Right lobe of liver (tissue), 6 donors: Measurements from ENCODE around the gene ZGRF1. TPM values are rescaled to one million over a fixed set of nuclear protein-coding genes. Genes with fewer than 3 reads are reported as not detected.
A peak's percentile ranks its signal among the peaks of the same experiment; 100 is the strongest.

Experiments used
- ATAC-seq, 4 donors: fragments of 200-7000 bp; cut with Tn5 transposase; one replicate each; pipeline ENCODE4 v1.9.1; 2020; ENCODE audit warnings: mild to moderate bottlenecking in 4 of 4, moderate library complexity in 4 of 4
- DNase-seq, 3 donors: peaks; one replicate each; pipeline ENCODE4 v3.0.0-alpha.2; 2020
- H3K27ac ChIP-seq, 3 donors: fragments of 200-600 bp; one replicate each; pipeline ENCODE4 v1.8.0; 2022
- H3K27me3 ChIP-seq, 2 donors: fragments of 200-600 bp; one replicate each; pipeline ENCODE4 v1.8.0; 2022
- H3K36me3 ChIP-seq, 4 donors: fragments of 200-600 bp; sonication (generic) in 1 of 4; one replicate each; pipeline versions ENCODE4 v1.5.1 to v1.8.0; 2017 to 2022; ENCODE audit warnings: control low read depth in 1 of 4
- H3K4me1 ChIP-seq, 4 donors: fragments of 200-600 bp; sonication (generic) in 1 of 4; one replicate each; pipeline versions ENCODE4 v1.5.1 to v1.8.0; 2017 to 2022; ENCODE audit warnings: control low read depth in 1 of 4
- H3K4me3 ChIP-seq, 3 donors: fragments of 200-600 bp; one replicate each; pipeline ENCODE4 v1.8.0; 2022
- H3K9me3 ChIP-seq, 4 donors: fragments of 200-600 bp; sonication (generic) in 1 of 4; one replicate each; pipeline versions ENCODE4 v1.5.1 to v1.8.0; 2017 to 2022; ENCODE audit warnings: control low read depth in 1 of 4
- CTCF ChIP-seq, 4 donors: fragments of 200-600 bp in 3 of 4; fragments of 450-650 bp in 1 of 4; IDR thresholded peaks; one replicate each; pipeline versions ENCODE4 v1.5.1 to v1.8.0; 2016 to 2022; ENCODE audit warnings: antibody characterized with exemption in 4 of 4, mild to moderate bottlenecking in 2 of 4
- POLR2A ChIP-seq: fragments of 450-650 bp; IDR thresholded peaks from one replicate; pipeline ENCODE4 v1.6.1; 2017; ENCODE audit warnings: antibody characterized with exemption, mild to moderate bottlenecking
- WGBS: methylation state at CpG from one replicate; pipeline ENCODE4 v1.1.6; 2018; ENCODE audit warnings: low coverage, low lambda C conversion rate; ENCODE audit not compliant: insufficient coverage; ENCODE audit errors: missing lambda C conversion rate; 5-methylcytosine and 5-hydroxymethylcytosine counted together
- intact Hi-C, 2 donors: fragments of 100-400 bp; cut with DNase I; formaldehyde crosslinking; loops; one replicate each; pipeline versions ENCODE4 v1.11.2 to v1.14.1; 2022
- total RNA-seq, 6 experiments: library from RNA; depleted of rRNA in 2 of 6; stranded (reverse); fragments of >200 nt in 2 of 6; fragmentation: NEBNext Ultra II Directional in 3 of 6; extraction: Animal tissue kit (Norgen Biotek cat#: 25700) in 3 of 6; gene quantifications; one replicate each; pipeline versions ENCODE4 v1.1.0 to v1.2.4, GENCODE V29; 2016 to 2023
- donor health status: DM: no; HTN: yes; CAD: no.
- donor health status: DM: no; HTN: no; CAD: no.
- donor health status: DM: no; HTN: no; CAD: no.
- donor health status: DM: no; HTN: yes; CAD: no.
- donor health status: DM: no; HTN: yes; CAD: no.

The ZGRF1 gene
- total RNA-seq, 6 experiments from 2014 or later = 0.71 to 3.7 (median 2.0) TPM

GRCh38 chr4:112521123-112522023, 115.3 kb downstream of the ZGRF1 start:
- Histone ChIP-seq H3K4me3 (no peak overlapping the region), H3K9me3 (no peaks in the 10 kb centered on the region), H3K36me3 (no peaks in the 10 kb centered on the region), H3K27me3 (peaks cover 42 to 49% of the 10 kb centered on the region in 2 donors), H3K27ac (no peak overlapping the region), H3K4me1 (peaks cover 0 to 26% (median 1%) of the 10 kb centered on the region in 4 donors)
- ATAC-seq (peak in 1 of 4 donors; percentile 20), DNase-seq (no peak)
- WGBS = 5% methylated on average over 28 of the region's 30 CpGs
- TF ChIP-seq CTCF (IDR thresholded peaks at IDR 0.05) = no peak
- no peak for TF ChIP-seq POLR2A
- intact Hi-C loops = loop anchor here in 1 of 2 donors (10.0 kb wide), 1 partner anchor 197 kb away; no protein-coding TSS in a partner anchor

- ATAC-seq (peak in 1 of 4 donors; percentile 21), DNase-seq (no peak)
- Histone ChIP-seq H3K4me1 (peaks cover 0 to 31% (median 5%) of the 10 kb centered on the region in 4 donors), H3K36me3 (no peaks in the 10 kb centered on the region), H3K27me3 (peaks cover 42 to 53% of the 10 kb centered on the region in 2 donors), H3K4me3 (no peak overlapping the region), H3K9me3 (no peaks in the 10 kb centered on the region), H3K27ac (no peak overlapping the region)
- intact Hi-C loops = loop anchor here in 1 of 2 donors (10.0 kb wide), 1 partner anchor 196 kb away; no protein-coding TSS in a partner anchor
- 9% methylated on average over 21 of the region's 25 CpGs for WGBS
- no peak for TF ChIP-seq POLR2A
- TF ChIP-seq CTCF (IDR thresholded peaks at IDR 0.05) = no peak
These were observed 116.0 kb downstream of the ZGRF1 start for GRCh38 chr4:112520598-112521122.

- Histone ChIP-seq H3K4me1 (peaks cover 0 to 39% (median 9%) of the 10 kb centered on the region in 4 donors), H3K9me3 (no peaks in the 10 kb centered on the region), H3K27ac (no peak overlapping the region), H3K27me3 (peaks cover 42 to 54% of the 10 kb centered on the region in 2 donors), H3K36me3 (no peaks in the 10 kb centered on the region), H3K4me3 (no peak overlapping the region)
- intact Hi-C loops = loop anchor here in 1 of 2 donors (10.0 kb wide), 1 partner anchor 195 kb away; no protein-coding TSS in a partner anchor
- TF ChIP-seq CTCF (IDR thresholded peaks at IDR 0.05) (no peak), POLR2A (no peak)
- no peak for ATAC-seq
- 9% methylated on average over 16 of the region's 21 CpGs for WGBS
- no peak for DNase-seq
These were observed 116.8 kb downstream of the ZGRF1 start for GRCh38 chr4:112519689-112520597.

GRCh38 chr4:112518675-112519074, 118.0 kb downstream of the ZGRF1 start:
- H3K9me3 ChIP-seq = no peaks in the 10 kb centered on the region
- no peak overlapping the region for H3K27ac ChIP-seq
- TF ChIP-seq POLR2A = no peak
- TF ChIP-seq CTCF (IDR thresholded peaks at IDR 0.05) = no peak
- peaks cover 0 to 38% (median 10%) of the 10 kb centered on the region in 4 donors for H3K4me1 ChIP-seq
- intact Hi-C loops = no loop called here
- ATAC-seq (no peak), DNase-seq (no peak)
- H3K4me3 ChIP-seq = no peak overlapping the region
- peaks cover 42 to 58% of the 10 kb centered on the region in 2 donors for H3K27me3 ChIP-seq
- H3K36me3 ChIP-seq = no peaks in the 10 kb centered on the region
